ENCODE results near the gene PIH1D1.

DNA sequence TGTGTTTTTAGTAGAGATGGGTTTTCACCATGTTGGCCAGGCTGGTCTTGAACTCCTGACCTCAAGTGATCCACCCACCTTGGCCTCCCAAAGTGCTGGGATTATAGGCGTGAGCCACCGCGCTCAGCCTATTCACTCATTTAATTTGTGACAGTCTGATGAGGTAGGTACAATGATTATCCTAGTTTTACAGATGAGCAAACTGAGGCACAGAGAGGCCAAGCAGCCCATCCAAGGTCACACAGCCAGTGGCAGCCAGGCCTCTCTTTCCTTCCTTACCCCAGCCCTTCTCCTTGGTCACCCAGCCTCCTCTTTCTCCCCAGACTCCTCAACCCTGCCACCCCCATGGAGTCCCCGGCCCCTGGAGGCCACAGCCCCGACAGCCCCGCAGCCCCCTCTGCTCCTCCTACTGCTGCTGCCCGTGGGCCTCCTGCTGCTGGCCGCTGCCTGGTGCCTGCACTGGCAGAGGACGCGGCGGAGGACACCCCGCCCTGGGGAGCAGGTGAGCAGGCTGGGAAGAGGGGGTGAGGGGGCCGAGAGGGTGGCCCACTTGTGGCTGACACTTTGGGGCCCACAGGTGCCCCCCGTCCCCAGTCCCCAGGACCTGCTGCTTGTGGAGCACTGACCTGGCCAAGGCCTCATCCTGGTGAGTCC, 28.5 kb upstream of the PIH1D1 start:
- no peak for TF ChIP-seq TEAD1 (CRISPR knock-in tag; IDR thresholded peaks at IDR 0.05)
- TF ChIP-seq ATF1 (CRISPR knock-in tag; IDR thresholded peaks at IDR 0.05) = no peak
- TF ChIP-seq GABPB1 (CRISPR knock-in tag; IDR thresholded peaks at IDR 0.05) = no peak
